H1 (cell line): ENCODE measurements around the gene CD180. TPM values are rescaled to one million over a fixed set of nuclear protein-coding genes. Genes with fewer than 3 reads are reported as not detected.

Experiments
- HDAC6 ChIP-seq: IDR thresholded peaks from one replicate; pipeline ENCODE4 v1.7.1; 2012; ENCODE audit warnings: low read depth, mild to moderate bottlenecking, inconsistent platforms, low read length, moderate library complexity
- SAP30 ChIP-seq: fragments of 300-600 bp; sonication (generic); IDR thresholded peaks from 2 replicates; pipeline ENCODE4 v1.7.1; 2012; ENCODE audit warnings: low read length, moderate library complexity, mild to moderate bottlenecking, inconsistent platforms; ENCODE audit not compliant: insufficient read depth, insufficient replicate concordance
- SIN3A ChIP-seq, 2 experiments: IDR thresholded peaks in 1 of 2; conservative IDR thresholded peaks in 1 of 2; 2 replicates each; pipeline ENCODE4 v1.6.1; 2011 to 2012; ENCODE audit warnings: low read length in 2 of 2, improper control_type of control experiment in 1 of 2, low read depth in 1 of 2, mild to moderate bottlenecking in 1 of 2
- SUZ12 ChIP-seq: fragments of 200-600 bp; sonication (generic); IDR thresholded peaks from 2 replicates; pipeline ENCODE4 v1.6.1; 2012; ENCODE audit warnings: mild to moderate bottlenecking, inconsistent platforms, low read length, moderate library complexity, mixed read lengths
- ZNF274 ChIP-seq: IDR thresholded peaks from 2 replicates; pipeline ENCODE4 v1.7.0; 2012; ENCODE audit warnings: low read length, borderline replicate concordance; ENCODE audit errors: extremely low read depth
- polyA plus RNA-seq, 7 experiments: library from polyadenylated mRNA; depleted of rRNA in 3 of 7; stranded (reverse) in 5 of 7; unstranded in 2 of 7; fragments of >200 nt in 5 of 7; fragments of 200-250 nt in 2 of 7; gene quantifications; 1 replicate in 5 of 7; 2 replicates in 1 of 7; 4 replicates in 1 of 7; pipeline versions ENCODE4 v1.2.1 to v1.2.3, GENCODE V29; 2011 to 2013; ENCODE audit warnings: missing spikeins in 2 of 7, mixed read lengths in 2 of 7
- total RNA-seq: library from RNA; stranded (reverse); fragmentation: NEBNext Ultra II Directional; extraction: Animal tissue kit (Norgen Biotek cat#: 25700); gene quantifications from 2 replicates; pipeline ENCODE4 v1.2.1, GENCODE V29; 2021
- TF ChIP-seq, protein P1 (sequence below): IDR thresholded peaks from 2 replicates; pipeline ENCODE4 v1.6.1; 2011; ENCODE audit warnings: low read length, improper control_type of control experiment

The CD180 gene
- total and polyA plus RNA-seq, 2 of the 8 experiments (the other 6 are each of a cell fraction or from before 2014, with no cell fraction given), result not detected

DNA sequence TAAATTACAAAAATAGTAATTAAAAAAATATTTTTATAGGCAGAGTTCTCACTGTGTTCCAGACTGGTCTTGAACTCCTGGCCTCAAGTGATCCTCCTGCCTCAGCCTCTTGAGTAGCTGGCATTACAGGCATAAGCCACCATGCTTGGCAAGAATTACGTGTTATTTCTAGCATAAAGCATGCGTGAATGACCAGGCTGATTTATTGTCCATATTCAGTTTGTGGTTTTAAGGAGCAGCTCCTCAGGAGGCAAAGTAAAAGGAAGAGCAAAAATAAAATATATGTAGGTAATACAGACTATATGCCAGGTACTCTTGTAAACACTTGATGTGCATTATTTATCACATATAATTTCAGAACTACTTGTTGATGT is 7.1 kb upstream of the CD180 start (continued):
- TF ChIP-seq SUZ12 (no peak), HDAC6 (no peak), SAP30 (no peak), ZNF274 (no peak), SIN3A (conservative IDR thresholded peaks at IDR 0.05 in 1 of 2, IDR thresholded peaks at IDR 0.05 in 1 of 2; ENCODE audit: low read depth in 1 of 2, low read length in 2 of 2) (no peak)
- TF ChIP-seq, protein P1, sequence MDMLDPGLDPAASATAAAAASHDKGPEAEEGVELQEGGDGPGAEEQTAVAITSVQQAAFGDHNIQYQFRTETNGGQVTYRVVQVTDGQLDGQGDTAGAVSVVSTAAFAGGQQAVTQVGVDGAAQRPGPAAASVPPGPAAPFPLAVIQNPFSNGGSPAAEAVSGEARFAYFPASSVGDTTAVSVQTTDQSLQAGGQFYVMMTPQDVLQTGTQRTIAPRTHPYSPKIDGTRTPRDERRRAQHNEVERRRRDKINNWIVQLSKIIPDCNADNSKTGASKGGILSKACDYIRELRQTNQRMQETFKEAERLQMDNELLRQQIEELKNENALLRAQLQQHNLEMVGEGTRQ, result no peak
- TF ChIP-seq, all 59 proteins: peak for 0
